ENCODE data around the gene LRMDA. TPM values are rescaled to one million over a fixed set of nuclear protein-coding genes. Genes with fewer than 3 reads are reported as not detected.

The LRMDA gene
- total RNA-seq, 4 donors from 2014 or later = 9.8 to 18.6 (median 15.8) TPM

DNA sequence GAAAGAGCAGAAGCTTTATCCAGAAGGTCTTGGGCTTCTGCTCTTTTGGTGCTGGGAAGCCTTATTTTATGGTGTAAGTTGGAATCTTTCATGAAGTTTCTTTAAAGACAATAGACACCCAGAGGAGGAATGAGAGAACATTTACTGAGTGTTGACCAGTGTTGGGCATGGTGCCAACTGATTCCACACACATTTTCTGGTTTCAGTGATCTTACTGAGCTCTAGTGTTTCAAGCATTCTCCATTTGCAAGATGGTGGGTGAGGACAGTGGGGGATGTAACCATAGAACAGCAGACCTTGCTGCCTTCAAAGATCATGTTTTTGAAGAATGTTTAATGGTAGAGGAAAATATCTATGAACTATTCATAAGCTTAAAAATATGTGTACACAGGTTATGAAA, 114.6 kb downstream of the LRMDA start:
- H3K4me1 ChIP-seq = peaks cover 0 to 48% (median 0%) of the 10 kb centered on the region in 4 donors
- no peaks in the 10 kb centered on the region for H3K36me3 ChIP-seq
- no peak for TF ChIP-seq POLR2A (IDR thresholded peaks at IDR 0.05)
- no peak for TF ChIP-seq EP300 (IDR thresholded peaks at IDR 0.05)
- TF ChIP-seq CTCF (IDR thresholded peaks at IDR 0.05) = no peak
- no peak for DNase-seq (ENCODE audit: low spot score in 2 of 2)
- H3K27me3 ChIP-seq = no peaks in the 10 kb centered on the region
- no peaks in the 10 kb centered on the region for H3K9me3 ChIP-seq
- no peak overlapping the region for H3K4me3 ChIP-seq
- H3K27ac ChIP-seq = no peak overlapping the region

- Histone ChIP-seq H3K4me1 (peaks cover 0 to 44% (median 0%) of the 10 kb centered on the region in 4 donors), H3K36me3 (no peaks in the 10 kb centered on the region), H3K27me3 (no peaks in the 10 kb centered on the region), H3K27ac (peak overlapping the region in 1 of 4 donors; percentile 33), H3K9me3 (peaks cover 0 to 4% (median 0%) of the 10 kb centered on the region in 4 donors), H3K4me3 (no peak overlapping the region)
- TF ChIP-seq CTCF (IDR thresholded peaks at IDR 0.05) (no peak), EP300 (IDR thresholded peaks at IDR 0.05) (no peak), POLR2A (IDR thresholded peaks at IDR 0.05) (no peak)
- no peak for DNase-seq (ENCODE audit: low spot score in 2 of 2)
- 71 to 72% methylated on average over 7 of the region's 7 CpGs for whole genome bisulfite sequencing, 2 donors
These were observed 116.2 kb downstream of the LRMDA start for GRCh38 chr10:75547391-75548298.

GRCh38 chr10:75548356-75548755, 116.9 kb downstream of the LRMDA start:
- 74 to 87% methylated on average over 1 of the region's 1 CpG for WGBS, 2 donors
- Histone ChIP-seq H3K9me3 (peaks cover 0 to 4% (median 0%) of the 10 kb centered on the region in 4 donors), H3K4me1 (peaks cover 0 to 36% (median 0%) of the 10 kb centered on the region in 4 donors), H3K27me3 (no peaks in the 10 kb centered on the region), H3K36me3 (no peaks in the 10 kb centered on the region), H3K27ac (no peak overlapping the region), H3K4me3 (no peak overlapping the region)
- no peak for DNase-seq (ENCODE audit: low spot score in 2 of 2)
- no peak for TF ChIP-seq EP300 (IDR thresholded peaks at IDR 0.05)
- no peak for TF ChIP-seq POLR2A (IDR thresholded peaks at IDR 0.05)
- TF ChIP-seq CTCF (IDR thresholded peaks at IDR 0.05) = no peak

GRCh38 chr10:75550191-75550590, 118.8 kb downstream of the LRMDA start:
- Histone ChIP-seq H3K9me3 (peaks cover 0 to 4% (median 0%) of the 10 kb centered on the region in 4 donors), H3K4me3 (no peak overlapping the region), H3K27ac (no peak overlapping the region), H3K4me1 (peaks cover 0 to 18% (median 0%) of the 10 kb centered on the region in 4 donors), H3K36me3 (no peaks in the 10 kb centered on the region), H3K27me3 (no peaks in the 10 kb centered on the region)
- TF ChIP-seq POLR2A (IDR thresholded peaks at IDR 0.05) (no peak), EP300 (IDR thresholded peaks at IDR 0.05) (no peak), CTCF (IDR thresholded peaks at IDR 0.05) (no peak)
- no peak for DNase-seq (ENCODE audit: low spot score in 2 of 2)

GRCh38 chr10:75552171-75552570, 120.7 kb downstream of the LRMDA start:
- Histone ChIP-seq H3K36me3 (no peaks in the 10 kb centered on the region), H3K4me1 (peaks cover 0 to 11% (median 0%) of the 10 kb centered on the region in 4 donors), H3K27ac (no peak overlapping the region), H3K9me3 (peaks cover 0 to 4% (median 0%) of the 10 kb centered on the region in 4 donors), H3K4me3 (no peak overlapping the region), H3K27me3 (no peaks in the 10 kb centered on the region)
- 93 to 100% methylated on average over 1 of the region's 1 CpG for WGBS, 2 donors
- TF ChIP-seq CTCF (IDR thresholded peaks at IDR 0.05) = no peak
- TF ChIP-seq EP300 (IDR thresholded peaks at IDR 0.05) = no peak
- TF ChIP-seq POLR2A (IDR thresholded peaks at IDR 0.05) = no peak
- DNase-seq (ENCODE audit: low spot score in 2 of 2) = no peak

Data from tibial nerve (tissue), 4 donors.